Trophoblast cell (in vitro differentiated cells and primary cell): ENCODE results near the gene STARD3NL.

Experiments
- DNase-seq, 2 donors: peaks; one replicate each; pipeline ENCODE4 v3.0.0-alpha.2; 2016
- H2AFZ ChIP-seq: 2 replicates; pipeline ENCODE4 v1.6.1; 2013; ENCODE audit warnings: low read length, moderate library complexity, mild to moderate bottlenecking; ENCODE audit not compliant: insufficient read depth, poor library complexity
- H2AK5ac ChIP-seq: 2 replicates; pipeline ENCODE4 v1.6.1; 2013; ENCODE audit warnings: mild to moderate bottlenecking, low read length
- H2BK120ac ChIP-seq: 2 replicates; pipeline ENCODE4 v1.6.1; 2013; ENCODE audit warnings: low read length, mild to moderate bottlenecking, moderate library complexity; ENCODE audit not compliant: insufficient read depth, poor library complexity
- H2BK12ac ChIP-seq: 2 replicates; pipeline ENCODE4 v1.6.1; 2013; ENCODE audit warnings: mild to moderate bottlenecking, low read length, moderate library complexity
- H2BK5ac ChIP-seq: 2 replicates; pipeline ENCODE4 v1.6.1; 2013; ENCODE audit warnings: low read length, low read depth, moderate library complexity, mild to moderate bottlenecking; ENCODE audit not compliant: poor library complexity
- H3K14ac ChIP-seq: 2 replicates; pipeline ENCODE4 v1.6.1; 2013; ENCODE audit warnings: mild to moderate bottlenecking, low read length
- H3K18ac ChIP-seq: 2 replicates; pipeline ENCODE4 v1.6.1; 2013; ENCODE audit warnings: mild to moderate bottlenecking, low read length
- H3K23ac ChIP-seq: 2 replicates; pipeline ENCODE4 v1.6.1; 2013; ENCODE audit warnings: low read length
- H3K27ac ChIP-seq: 2 replicates; pipeline ENCODE4 v1.5.1; 2013; ENCODE audit warnings: low read depth, mild to moderate bottlenecking, inconsistent platforms, low read length, moderate library complexity
- H3K27me3 ChIP-seq: 2 replicates; pipeline ENCODE4 v1.6.1; 2013; ENCODE audit warnings: inconsistent platforms, mild to moderate bottlenecking, low read length, moderate library complexity; ENCODE audit not compliant: insufficient read depth
- H3K36me3 ChIP-seq, 2 experiments: 1 replicate in 1 of 2; 2 replicates in 1 of 2; pipeline ENCODE4 v1.6.1; 2013; ENCODE audit warnings: low read length in 2 of 2, mild to moderate bottlenecking in 2 of 2, moderate library complexity in 1 of 2; ENCODE audit not compliant: insufficient read depth in 2 of 2, control insufficient read depth in 1 of 2
- H3K4ac ChIP-seq: 2 replicates; pipeline ENCODE4 v1.6.1; 2013; ENCODE audit warnings: low read depth, mild to moderate bottlenecking, low read length, moderate library complexity
- H3K4me1 ChIP-seq, 2 experiments: 1 replicate in 1 of 2; 2 replicates in 1 of 2; pipeline ENCODE4 v1.6.1; 2013; ENCODE audit warnings: low read length in 2 of 2, mild to moderate bottlenecking in 2 of 2, moderate library complexity in 1 of 2; ENCODE audit not compliant: insufficient read depth in 2 of 2, control insufficient read depth in 1 of 2
- H3K4me2 ChIP-seq: 2 replicates; pipeline ENCODE4 v1.6.1; 2013; ENCODE audit warnings: inconsistent platforms, mild to moderate bottlenecking, low read length, moderate library complexity
- H3K4me3 ChIP-seq: 2 replicates; pipeline ENCODE4 v1.5.1; 2013; ENCODE audit warnings: mild to moderate bottlenecking, low read depth, low read length, inconsistent platforms
- H3K79me1 ChIP-seq: one replicate; pipeline ENCODE4 v1.6.1; 2013; ENCODE audit warnings: low read length
- H3K79me2 ChIP-seq: 2 replicates; pipeline ENCODE4 v1.6.1; 2013; ENCODE audit warnings: low read length, mild to moderate bottlenecking; ENCODE audit not compliant: control insufficient read depth, insufficient read depth, poor library complexity
- H3K9ac ChIP-seq: 2 replicates; pipeline ENCODE4 v1.6.1; 2013; ENCODE audit warnings: mild to moderate bottlenecking, low read length
- H3K9me3 ChIP-seq: 2 replicates; pipeline ENCODE4 v1.6.1; 2013; ENCODE audit warnings: low read depth, mild to moderate bottlenecking, control low read depth, inconsistent platforms, low read length; ENCODE audit not compliant: insufficient read depth
- H4K12ac ChIP-seq: 2 replicates; pipeline ENCODE4 v1.6.1; 2013; ENCODE audit warnings: low read depth, mild to moderate bottlenecking, low read length, moderate library complexity
- H4K8ac ChIP-seq: 2 replicates; pipeline ENCODE4 v1.6.1; 2013; ENCODE audit warnings: low read depth, mild to moderate bottlenecking, low read length, moderate library complexity
- H4K91ac ChIP-seq: one replicate; pipeline ENCODE4 v1.6.1; 2013; ENCODE audit warnings: low read depth, mild to moderate bottlenecking, low read length, moderate library complexity
- WGBS: extraction: QIAGEN DNeasy Blood & Tissue Kit; methylation state at CpG from one replicate; pipeline ENCODE4 v1.1.7; 2013; ENCODE audit warnings: missing lambda C conversion rate; ENCODE audit not compliant: insufficient read length, insufficient coverage; ENCODE audit errors: extremely low coverage; 5-methylcytosine and 5-hydroxymethylcytosine counted together

Gene STARD3NL

GRCh38 chr7:38181111-38181510 is 3.1 kb downstream of the STARD3NL start:
- Histone ChIP-seq H2BK12ac (no peak overlapping the region), H3K27ac (no peak overlapping the region), H2BK5ac (no peak overlapping the region), H3K4me1 (peaks cover 3 to 5% of the 10 kb centered on the region in 2 experiments), H3K9ac (no peak overlapping the region), H3K4me2 (no peak overlapping the region), H3K4ac (no peak overlapping the region), H2AK5ac (no peak overlapping the region), H4K12ac (no peak overlapping the region), H3K4me3 (no peak overlapping the region), H2BK120ac (no peak overlapping the region), H3K23ac (no peak overlapping the region), H3K79me1 (peaks cover 8% of the 10 kb centered on the region), H2AFZ (no peak overlapping the region), H3K36me3 (peaks cover 0 to 3% of the 10 kb centered on the region in 2 experiments), H3K79me2 (peaks cover 11% of the 10 kb centered on the region), H3K14ac (no peak overlapping the region), H3K27me3 (no peaks in the 10 kb centered on the region), H4K8ac (no peak overlapping the region), H4K91ac (no peak overlapping the region), H3K18ac (no peak overlapping the region), H3K9me3 (no peaks in the 10 kb centered on the region)
- WGBS, result no CpG with 5 or more reads among the region's 1 CpG
- no peak for DNase-seq

DNA sequence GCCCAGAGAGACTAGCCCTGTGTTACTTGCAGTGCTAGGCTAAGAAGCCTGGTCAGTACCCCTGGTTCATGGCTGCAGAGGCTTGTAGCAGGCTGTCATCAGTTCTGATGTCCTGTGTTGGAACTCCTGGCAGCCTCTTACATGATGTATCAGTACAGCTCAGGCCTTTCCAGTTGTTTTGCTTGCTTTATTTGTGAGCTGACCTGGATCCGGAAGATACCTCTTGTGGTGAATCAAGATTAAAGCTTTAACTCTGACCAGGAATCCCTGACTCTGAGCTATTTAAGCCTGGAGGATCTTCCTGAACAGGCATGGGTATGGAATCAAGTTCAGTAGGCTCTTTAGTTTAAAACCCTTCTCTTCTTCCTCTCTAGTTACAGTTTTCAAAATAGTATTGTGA is 4.4 kb downstream of the STARD3NL start:
- Histone ChIP-seq H2BK120ac (no peak overlapping the region), H3K23ac (no peak overlapping the region), H3K4ac (no peak overlapping the region), H3K9ac (no peak overlapping the region), H3K4me3 (no peak overlapping the region), H3K79me1 (peaks cover 8% of the 10 kb centered on the region), H4K12ac (no peak overlapping the region), H3K14ac (no peak overlapping the region), H3K27me3 (no peaks in the 10 kb centered on the region), H4K8ac (no peak overlapping the region), H3K36me3 (peaks cover 2 to 3% of the 10 kb centered on the region in 2 experiments), H2BK5ac (no peak overlapping the region), H2AFZ (no peak overlapping the region), H3K79me2 (peaks cover 12% of the 10 kb centered on the region), H2BK12ac (no peak overlapping the region), H3K4me1 (peaks cover 3 to 7% of the 10 kb centered on the region in 2 experiments), H2AK5ac (no peak overlapping the region), H3K18ac (no peak overlapping the region), H3K27ac (no peak overlapping the region), H3K4me2 (no peak overlapping the region), H4K91ac (no peak overlapping the region), H3K9me3 (no peaks in the 10 kb centered on the region)
- no peak for DNase-seq
- WGBS, result no CpG with 5 or more reads among the region's 1 CpG

- H3K4me2 ChIP-seq, result no peak overlapping the region
- H3K18ac ChIP-seq, result no peak overlapping the region
- no peak overlapping the region for H2AFZ ChIP-seq
- H2BK12ac ChIP-seq, result no peak overlapping the region
- no peak overlapping the region for H2AK5ac ChIP-seq
- H4K12ac ChIP-seq, result no peak overlapping the region
- WGBS, result no CpG with 5 or more reads among the region's 6 CpGs
- H3K36me3 ChIP-seq, result peaks cover 2 to 3% of the 10 kb centered on the region in 2 experiments
- peak overlapping the region; percentile 35 for H3K4ac ChIP-seq
- H3K27ac ChIP-seq, result no peak overlapping the region
- no peak overlapping the region for H3K9ac ChIP-seq
- no peaks in the 10 kb centered on the region for H3K27me3 ChIP-seq
- H3K23ac ChIP-seq, result no peak overlapping the region
- no peak overlapping the region for H4K8ac ChIP-seq
- DNase-seq, result no peak
- H2BK120ac ChIP-seq, result no peak overlapping the region
- no peak overlapping the region for H3K4me3 ChIP-seq
- H3K4me1 ChIP-seq, result peaks cover 0 to 4% of the 10 kb centered on the region in 2 experiments
- no peak overlapping the region for H4K91ac ChIP-seq
- H3K79me2 ChIP-seq, result peaks cover 5% of the 10 kb centered on the region
- H2BK5ac ChIP-seq, result no peak overlapping the region
- H3K79me1 ChIP-seq, result no peaks in the 10 kb centered on the region
- no peaks in the 10 kb centered on the region for H3K9me3 ChIP-seq
- no peak overlapping the region for H3K14ac ChIP-seq
Observed at GRCh38 chr7:38185395-38186307, 7.6 kb downstream of the STARD3NL start.

GRCh38 chr7:38186593-38187314 is 8.7 kb downstream of the STARD3NL start:
- Histone ChIP-seq H3K9ac (peak overlapping the region; percentile 68), H4K8ac (no peak overlapping the region), H4K91ac (no peak overlapping the region), H2AK5ac (no peak overlapping the region), H3K79me1 (no peaks in the 10 kb centered on the region), H3K18ac (no peak overlapping the region), H2BK120ac (no peak overlapping the region), H3K4ac (peak overlapping the region; percentile 75), H3K23ac (no peak overlapping the region), H3K4me3 (no peak overlapping the region), H3K4me2 (no peak overlapping the region), H3K36me3 (peaks cover 2 to 3% of the 10 kb centered on the region in 2 experiments), H3K27me3 (no peaks in the 10 kb centered on the region), H2BK5ac (peak overlapping the region; percentile 21), H2AFZ (no peak overlapping the region), H4K12ac (no peak overlapping the region), H3K27ac (no peak overlapping the region), H3K9me3 (no peaks in the 10 kb centered on the region), H3K79me2 (peaks cover 5% of the 10 kb centered on the region), H2BK12ac (no peak overlapping the region), H3K14ac (no peak overlapping the region), H3K4me1 (peaks cover 0 to 4% of the 10 kb centered on the region in 2 experiments)
- no CpG with 5 or more reads among the region's 4 CpGs for WGBS
- peak in 1 of 2 donors; percentile 24 for DNase-seq
